ENCODE data around the gene PRKD1.
"Not testable (repeated sequence)": the region's sequence is repeated elsewhere in the genome, so short reads cannot be mapped to it uniquely, and the experiment has no call there.

DNA sequence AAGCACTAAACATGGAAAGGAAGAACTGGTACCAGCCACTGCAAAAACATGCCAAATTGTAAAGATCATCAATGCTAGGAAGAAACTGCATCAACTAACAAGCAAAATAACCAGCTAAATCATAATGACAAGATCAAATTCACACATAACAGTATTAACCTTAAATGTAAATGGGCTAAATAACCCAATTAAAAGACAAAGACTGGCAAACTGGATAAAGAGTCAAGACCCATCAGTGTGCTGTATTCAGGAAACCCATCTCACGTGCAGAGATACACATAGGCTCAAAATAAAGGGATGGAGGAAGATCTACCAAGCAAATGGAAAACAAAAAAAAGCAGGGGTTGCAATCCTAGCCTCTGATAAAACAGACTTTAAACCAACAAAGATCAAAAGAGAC, 150.5 kb downstream of the PRKD1 start:
- TF ChIP-seq, protein P1, sequence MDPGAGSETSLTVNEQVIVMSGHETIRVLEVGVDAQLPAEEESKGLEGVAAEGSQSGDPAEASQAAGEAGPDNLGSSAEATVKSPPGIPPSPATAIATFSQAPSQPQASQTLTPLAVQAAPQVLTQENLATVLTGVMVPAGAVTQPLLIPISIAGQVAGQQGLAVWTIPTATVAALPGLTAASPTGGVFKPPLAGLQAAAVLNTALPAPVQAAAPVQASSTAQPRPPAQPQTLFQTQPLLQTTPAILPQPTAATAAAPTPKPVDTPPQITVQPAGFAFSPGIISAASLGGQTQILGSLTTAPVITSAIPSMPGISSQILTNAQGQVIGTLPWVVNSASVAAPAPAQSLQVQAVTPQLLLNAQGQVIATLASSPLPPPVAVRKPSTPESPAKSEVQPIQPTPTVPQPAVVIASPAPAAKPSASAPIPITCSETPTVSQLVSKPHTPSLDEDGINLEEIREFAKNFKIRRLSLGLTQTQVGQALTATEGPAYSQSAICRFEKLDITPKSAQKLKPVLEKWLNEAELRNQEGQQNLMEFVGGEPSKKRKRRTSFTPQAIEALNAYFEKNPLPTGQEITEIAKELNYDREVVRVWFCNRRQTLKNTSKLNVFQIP (CRISPR knock-in tag; IDR thresholded peaks at IDR 0.05; ENCODE audit: borderline replicate concordance, low read depth): not testable (repeated sequence)
- TF ChIP-seq GLIS3 (CRISPR knock-in tag; IDR thresholded peaks at IDR 0.05); ZFP30 (CRISPR knock-in tag; IDR thresholded peaks at IDR 0.05); ESRRG (CRISPR knock-in tag; IDR thresholded peaks at IDR 0.05); RARB (CRISPR knock-in tag; IDR thresholded peaks at IDR 0.05); ZFP3 (CRISPR knock-in tag; IDR thresholded peaks at IDR 0.05); ARNTL (CRISPR knock-in tag; IDR thresholded peaks at IDR 0.05; ENCODE audit: borderline replicate concordance, low read depth); PPARA (CRISPR knock-in tag; IDR thresholded peaks at IDR 0.05; ENCODE audit: borderline replicate concordance); BACH2 (CRISPR knock-in tag; IDR thresholded peaks at IDR 0.05; ENCODE audit: borderline replicate concordance); SNAI2 (CRISPR knock-in tag; IDR thresholded peaks at IDR 0.05); ZNF8 (CRISPR knock-in tag; IDR thresholded peaks at IDR 0.05): not testable (repeated sequence)
- TF ChIP-seq, protein P2, sequence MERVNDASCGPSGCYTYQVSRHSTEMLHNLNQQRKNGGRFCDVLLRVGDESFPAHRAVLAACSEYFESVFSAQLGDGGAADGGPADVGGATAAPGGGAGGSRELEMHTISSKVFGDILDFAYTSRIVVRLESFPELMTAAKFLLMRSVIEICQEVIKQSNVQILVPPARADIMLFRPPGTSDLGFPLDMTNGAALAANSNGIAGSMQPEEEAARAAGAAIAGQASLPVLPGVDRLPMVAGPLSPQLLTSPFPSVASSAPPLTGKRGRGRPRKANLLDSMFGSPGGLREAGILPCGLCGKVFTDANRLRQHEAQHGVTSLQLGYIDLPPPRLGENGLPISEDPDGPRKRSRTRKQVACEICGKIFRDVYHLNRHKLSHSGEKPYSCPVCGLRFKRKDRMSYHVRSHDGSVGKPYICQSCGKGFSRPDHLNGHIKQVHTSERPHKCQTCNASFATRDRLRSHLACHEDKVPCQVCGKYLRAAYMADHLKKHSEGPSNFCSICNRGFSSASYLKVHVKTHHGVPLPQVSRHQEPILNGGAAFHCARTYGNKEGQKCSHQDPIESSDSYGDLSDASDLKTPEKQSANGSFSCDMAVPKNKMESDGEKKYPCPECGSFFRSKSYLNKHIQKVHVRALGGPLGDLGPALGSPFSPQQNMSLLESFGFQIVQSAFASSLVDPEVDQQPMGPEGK (CRISPR knock-in tag; IDR thresholded peaks at IDR 0.05; ENCODE audit: borderline replicate concordance): not testable (repeated sequence)

All from SK-N-SH treated with all-trans-retinoic acid at 6 μM for 48 hours (cell line).